CD4-positive, CD25-positive, alpha-beta regulatory T cell (primary cell): Measurements from ENCODE around the gene MEIG1. TPM values are rescaled to one million over a fixed set of nuclear protein-coding genes. Genes with fewer than 3 reads are reported as not detected.
"Not testable (repeated sequence)": the region's sequence is repeated elsewhere in the genome, so short reads cannot be mapped to it uniquely, and the experiment has no call there.

ENCODE experiments used
- ATAC-seq, 2 donors: fragments of 150-1000 bp; cut with Tn5 transposase; one replicate each; pipeline ENCODE4 v1.10.0; 2021; ENCODE audit warnings: low read depth in 2 of 2, moderate number of reproducible peaks in 2 of 2, moderate library complexity in 1 of 2
- DNase-seq, 3 donors: peaks; one replicate each; pipeline versions ENCODE4 v3.0.0 to v3.0.0-alpha.2; 2012 to 2022; ENCODE audit warnings: mixed read lengths in 1 of 3
- H3K27ac ChIP-seq: one replicate; pipeline ENCODE4 v1.7.0; 2013; ENCODE audit warnings: mild to moderate bottlenecking, low read length; ENCODE audit not compliant: insufficient read depth, poor library complexity, severe bottlenecking
- H3K27me3 ChIP-seq: one replicate; pipeline ENCODE4 v1.7.0; 2013; ENCODE audit warnings: low read length; ENCODE audit not compliant: control insufficient read depth, insufficient read depth
- H3K36me3 ChIP-seq: one replicate; pipeline ENCODE4 v1.7.0; 2013; ENCODE audit warnings: mild to moderate bottlenecking, low read length, moderate library complexity; ENCODE audit not compliant: control insufficient read depth, insufficient read depth
- H3K4me1 ChIP-seq: 2 replicates; pipeline ENCODE4 v1.7.0; 2013; ENCODE audit warnings: mild to moderate bottlenecking, low read length; ENCODE audit not compliant: insufficient read depth, control insufficient read depth, poor library complexity, severe bottlenecking
- H3K4me3 ChIP-seq: one replicate; pipeline ENCODE4 v1.7.0; 2013; ENCODE audit warnings: low read depth, mild to moderate bottlenecking, low read length, moderate library complexity
- H3K9me3 ChIP-seq, 2 experiments: 1 replicate in 1 of 2; 2 replicates in 1 of 2; pipeline ENCODE4 v1.7.0; 2013; ENCODE audit warnings: low read length in 2 of 2, mild to moderate bottlenecking in 1 of 2, moderate library complexity in 1 of 2; ENCODE audit not compliant: control insufficient read depth in 2 of 2
- H3K27ac Mint-ChIP-seq, 3 donors: one replicate each; pipeline ENCODE4 v1.8.0; 2020 to 2022; ENCODE audit warnings: mild to moderate bottlenecking in 3 of 3, mixed read lengths in 3 of 3, moderate library complexity in 2 of 3
- H3K27me3 Mint-ChIP-seq: one replicate; pipeline ENCODE4 v1.8.0; 2022; ENCODE audit warnings: mild to moderate bottlenecking, mixed read lengths
- H3K36me3 Mint-ChIP-seq: one replicate; pipeline ENCODE4 v1.8.0; 2020; ENCODE audit warnings: mixed read lengths
- H3K4me1 Mint-ChIP-seq, 4 donors: one replicate each; pipeline ENCODE4 v1.8.0; 2020 to 2022; ENCODE audit warnings: mixed read lengths in 4 of 4, mild to moderate bottlenecking in 1 of 4
- H3K4me3 Mint-ChIP-seq, 4 donors: one replicate each; pipeline ENCODE4 v1.8.0; 2020 to 2022; ENCODE audit warnings: mild to moderate bottlenecking in 4 of 4, mixed read lengths in 4 of 4, moderate library complexity in 3 of 4
- H3K9me3 Mint-ChIP-seq, 7 donors: one replicate each; pipeline ENCODE4 v1.8.0; 2020 to 2022; ENCODE audit warnings: mixed read lengths in 7 of 7, mild to moderate bottlenecking in 3 of 7, moderate library complexity in 2 of 7
- polyA plus RNA-seq, 4 donors: library from polyadenylated mRNA; unstranded; fragments of 300-500 nt; fragmentation: Illumina TruSeq; gene quantifications; one replicate each; pipeline ENCODE4 v1.2.3, GENCODE V29; 2021
- total RNA-seq: library from RNA; stranded (reverse); gene quantifications from one replicate; pipeline ENCODE4 v1.2.3, GENCODE V29; 2022

MEIG1 gene
- total and polyA plus RNA-seq, 5 donors from 2014 or later: 0.83 to 1.7 (median 1.5) TPM; not detected in 1

- ATAC-seq: no peak
- Mint-ChIP-seq H3K27ac (peak overlapping the region in 2 of 3 donors; percentile 96 to 97), H3K4me1 (peaks cover 17 to 73% (median 45%) of the 10 kb centered on the region in 4 donors), H3K9me3 (peaks cover 0 to 1% (median 0%) of the 10 kb centered on the region in 7 donors), H3K36me3 (no peaks in the 10 kb centered on the region), H3K27me3 (peaks cover 3% of the 10 kb centered on the region), H3K4me3 (peak overlapping the region; percentile 87 to 98 (median 94))
- no peaks in the 10 kb centered on the region for H3K27me3 ChIP-seq
- H3K4me3 ChIP-seq: peak overlapping the region; percentile 87
- H3K36me3 ChIP-seq: no peaks in the 10 kb centered on the region
- H3K4me1 ChIP-seq: peaks cover 42% of the 10 kb centered on the region
- H3K27ac ChIP-seq: peak overlapping the region; percentile 91
- DNase-seq: no peak
- H3K9me3 ChIP-seq: no peaks in the 10 kb centered on the region
Measured at GRCh38 chr10:14954934-14955333, 4.3 kb upstream of the MEIG1 start.

GRCh38 chr10:14958872-14959220 lies 342 bp upstream of the MEIG1 start:
- Histone ChIP-seq H3K27ac (peak overlapping the region; percentile 90), H3K36me3 (no peaks in the 10 kb centered on the region), H3K4me3 (peak overlapping the region; percentile 82), H3K4me1 (peaks cover 14% of the 10 kb centered on the region), H3K9me3 (no peaks in the 10 kb centered on the region), H3K27me3 (no peaks in the 10 kb centered on the region)
- Mint-ChIP-seq H3K9me3 (no peaks in the 10 kb centered on the region), H3K27me3 (peaks cover 6% of the 10 kb centered on the region), H3K36me3 (no peaks in the 10 kb centered on the region), H3K4me3 (peak overlapping the region; percentile 94 to 98 (median 96)), H3K27ac (peak overlapping the region; percentile 95 to 98 (median 96)), H3K4me1 (peaks cover 11 to 53% (median 31%) of the 10 kb centered on the region in 4 donors)
- DNase-seq (no peak), ATAC-seq (no peak)

GRCh38 chr10:14967897-14968296 lies 8.7 kb downstream of the MEIG1 start:
- no peak for DNase-seq
- H3K4me1 Mint-ChIP-seq: peaks cover 0 to 3% (median 0%) of the 10 kb centered on the region in 4 donors
- Histone ChIP-seq H3K36me3 (no peaks in the 10 kb centered on the region), H3K9me3 (no peaks in the 10 kb centered on the region), H3K4me3 (no peak overlapping the region), H3K4me1 (no peaks in the 10 kb centered on the region), H3K27ac (no peak overlapping the region), H3K27me3 (no peaks in the 10 kb centered on the region)
- no peaks in the 10 kb centered on the region for H3K36me3 Mint-ChIP-seq
- no peaks in the 10 kb centered on the region for H3K9me3 Mint-ChIP-seq
- peaks cover 15% of the 10 kb centered on the region for H3K27me3 Mint-ChIP-seq
- H3K27ac Mint-ChIP-seq: no peak overlapping the region
- no peak for ATAC-seq
- H3K4me3 Mint-ChIP-seq: no peak overlapping the region

GRCh38 chr10:14971867-14972448 lies 12.8 kb downstream of the MEIG1 start:
- Histone ChIP-seq H3K27me3 (peaks cover 3% of the 10 kb centered on the region), H3K4me3 (no peak overlapping the region), H3K36me3 (no peaks in the 10 kb centered on the region), H3K4me1 (no peaks in the 10 kb centered on the region), H3K27ac (no peak overlapping the region), H3K9me3 (no peaks in the 10 kb centered on the region)
- DNase-seq (peak in 2 of 3 donors; percentile 52 to 59), ATAC-seq (peak in 1 of 2 donors; percentile 52)
- Mint-ChIP-seq H3K4me3 (peak overlapping the region in 1 of 4 donors; percentile 21), H3K27me3 (peaks cover 27% of the 10 kb centered on the region), H3K9me3 (no peaks in the 10 kb centered on the region), H3K36me3 (no peaks in the 10 kb centered on the region), H3K27ac (no peak overlapping the region), H3K4me1 (peaks cover 0 to 2% (median 0%) of the 10 kb centered on the region in 4 donors)

GRCh38 chr10:14974153-14974998 lies 15.2 kb downstream of the MEIG1 start:
- H3K9me3 Mint-ChIP-seq, H3K4me3 Mint-ChIP-seq, H3K27ac ChIP-seq, H3K36me3 Mint-ChIP-seq, H3K4me1 Mint-ChIP-seq, H3K27ac Mint-ChIP-seq, DNase-seq, H3K4me3 ChIP-seq, H3K4me1 ChIP-seq, H3K27me3 ChIP-seq, ATAC-seq, H3K36me3 ChIP-seq, H3K9me3 ChIP-seq: not testable (repeated sequence)
- peaks cover 30% of the 10 kb centered on the region for H3K27me3 Mint-ChIP-seq

GRCh38 chr10:14975672-14976273 lies 16.6 kb downstream of the MEIG1 start:
- Histone ChIP-seq H3K36me3 (no peaks in the 10 kb centered on the region), H3K4me1 (no peaks in the 10 kb centered on the region), H3K27ac (no peak overlapping the region), H3K27me3 (peaks cover 6% of the 10 kb centered on the region), H3K4me3 (no peak overlapping the region), H3K9me3 (no peaks in the 10 kb centered on the region)
- H3K4me1 Mint-ChIP-seq: peaks cover 0 to 2% (median 0%) of the 10 kb centered on the region in 4 donors
- no peak overlapping the region for H3K4me3 Mint-ChIP-seq
- H3K9me3 Mint-ChIP-seq: no peaks in the 10 kb centered on the region
- DNase-seq (no peak), ATAC-seq (no peak)
- peaks cover 22% of the 10 kb centered on the region for H3K27me3 Mint-ChIP-seq
- no peak overlapping the region for H3K27ac Mint-ChIP-seq
- H3K36me3 Mint-ChIP-seq: no peaks in the 10 kb centered on the region

- no peak overlapping the region for H3K4me3 Mint-ChIP-seq
- H3K36me3 Mint-ChIP-seq: no peaks in the 10 kb centered on the region
- Histone ChIP-seq H3K4me1 (no peaks in the 10 kb centered on the region), H3K36me3 (no peaks in the 10 kb centered on the region), H3K27me3 (no peaks in the 10 kb centered on the region), H3K27ac (no peak overlapping the region), H3K9me3 (no peaks in the 10 kb centered on the region), H3K4me3 (no peak overlapping the region)
- no peaks in the 10 kb centered on the region for H3K4me1 Mint-ChIP-seq
- ATAC-seq: no peak
- peaks cover 5% of the 10 kb centered on the region for H3K27me3 Mint-ChIP-seq
- no peaks in the 10 kb centered on the region for H3K9me3 Mint-ChIP-seq
- H3K27ac Mint-ChIP-seq: no peak overlapping the region
- DNase-seq: no peak
Measured at GRCh38 chr10:14982744-14983143, 23.6 kb downstream of the MEIG1 start.
